NCI-H1694 (cell line): Measurements from ENCODE around the gene APBB1IP.
"Not testable (repeated sequence)": the region's sequence is repeated elsewhere in the genome, so short reads cannot be mapped to it uniquely, and the experiment has no call there.

Experiments
- DNase-seq: peaks from one replicate; lab custom pipeline; 2025; lab: John Stamatoyannopoulos, UW

Gene APBB1IP

DNA sequence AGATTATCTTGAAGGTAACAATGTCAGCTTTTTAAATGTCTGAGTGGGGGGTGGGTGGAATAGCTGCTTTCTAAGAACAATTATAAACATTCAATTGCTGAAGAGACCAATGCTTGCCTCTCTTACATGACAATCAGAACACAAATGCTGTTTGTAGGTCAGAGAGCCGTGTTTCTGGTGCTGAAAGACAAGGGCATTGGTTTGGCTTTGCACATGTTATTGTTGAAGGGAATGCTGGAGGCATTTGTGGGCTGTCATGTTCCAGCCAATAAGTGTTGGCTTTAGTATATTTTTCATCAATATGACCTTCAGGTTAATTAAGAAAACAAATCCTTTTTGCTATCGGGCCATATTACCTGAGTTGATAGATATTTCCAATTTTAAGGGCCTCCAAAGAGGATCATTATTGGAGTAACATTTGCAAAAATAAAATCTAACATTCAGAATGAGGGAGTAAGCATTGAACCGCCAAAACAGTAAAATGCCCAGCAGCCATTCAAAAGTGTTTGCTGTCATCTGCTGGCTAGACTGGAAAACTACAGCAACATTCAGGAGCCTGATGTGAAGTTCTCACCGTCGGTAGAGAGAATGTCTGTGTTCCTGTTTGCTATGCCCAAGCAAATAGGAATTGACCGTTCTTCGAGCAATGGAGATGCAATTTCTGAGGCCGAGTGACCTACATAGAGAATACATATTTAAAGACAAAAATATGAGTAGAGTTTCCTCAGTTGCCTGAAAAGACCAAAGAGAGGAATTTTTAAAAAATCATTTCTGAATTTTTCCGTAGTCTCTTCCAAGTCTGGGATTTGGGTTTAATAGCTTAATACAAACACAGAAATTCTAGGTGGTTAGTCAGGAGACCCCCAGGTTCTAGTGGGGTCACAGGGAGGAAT, 118.9 kb downstream of the APBB1IP start:
- DNase-seq: no peak

DNA sequence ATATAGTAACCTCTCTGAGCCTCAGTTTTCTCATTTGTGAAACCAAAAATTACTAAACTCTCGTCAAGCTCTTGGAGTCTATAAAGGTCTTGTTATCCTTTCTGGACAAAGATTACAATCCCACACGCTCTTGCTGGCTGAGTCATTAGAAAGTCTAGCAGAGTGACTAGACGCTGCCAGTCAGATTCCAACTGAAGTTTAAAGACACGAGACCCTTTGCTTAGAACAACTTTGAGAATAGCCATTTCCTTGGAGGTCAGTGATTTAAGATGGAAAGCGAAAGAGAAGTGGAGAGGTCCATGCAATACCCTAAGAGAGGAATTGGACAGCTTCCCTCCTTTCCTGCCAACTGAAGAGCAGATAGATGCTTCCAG, 119.5 kb downstream of the APBB1IP start:
- no peak for DNase-seq

- no peak for DNase-seq
These were observed 128.6 kb downstream of the APBB1IP start for GRCh38 chr10:26566525-26567350.

DNA sequence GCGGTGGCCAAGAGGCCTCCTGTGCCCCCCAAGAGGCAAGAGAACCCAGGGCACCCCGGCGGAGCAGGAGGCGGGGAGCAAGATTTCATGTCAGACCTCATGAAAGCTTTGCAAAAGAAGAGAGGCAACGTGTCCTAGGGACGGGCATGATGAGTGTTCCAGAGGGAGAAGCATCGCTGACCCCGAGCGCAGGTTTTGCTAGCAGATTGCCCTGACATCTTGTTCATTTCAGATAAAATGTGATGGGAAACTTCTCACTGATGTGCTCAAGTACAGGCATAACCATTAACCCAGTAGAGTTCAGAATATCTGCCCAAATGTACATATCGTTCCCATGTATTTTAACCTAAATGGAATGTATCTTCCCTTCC, 129.2 kb downstream of the APBB1IP start:
- no peak for DNase-seq

- no peak for DNase-seq
These were observed 133.5 kb downstream of the APBB1IP start for GRCh38 chr10:26571655-26572054.

- no peak for DNase-seq
These were observed 135.5 kb downstream of the APBB1IP start for GRCh38 chr10:26573674-26574073.

DNA sequence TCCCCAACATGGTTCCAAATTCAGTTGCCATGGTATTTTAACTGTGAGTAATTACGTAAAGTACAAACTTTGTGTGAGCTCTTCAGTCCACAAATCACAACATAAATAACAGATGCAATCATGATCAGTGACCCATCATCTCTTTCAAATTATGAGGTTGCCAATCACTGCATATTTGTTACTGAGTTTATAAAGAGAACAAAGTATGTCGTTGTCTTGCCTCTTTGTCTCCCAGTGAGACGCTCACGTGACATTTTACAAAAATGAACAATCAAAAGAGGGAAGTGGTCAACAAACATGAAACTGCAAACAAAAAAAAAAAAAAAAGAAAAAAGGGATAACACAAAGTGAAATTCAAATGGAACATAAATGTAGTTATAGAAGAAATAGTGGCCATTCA, 136.6 kb downstream of the APBB1IP start:
- no peak for DNase-seq

GRCh38 chr10:26578371-26578770, 140.2 kb downstream of the APBB1IP start:
- not testable (repeated sequence) for DNase-seq

DNA sequence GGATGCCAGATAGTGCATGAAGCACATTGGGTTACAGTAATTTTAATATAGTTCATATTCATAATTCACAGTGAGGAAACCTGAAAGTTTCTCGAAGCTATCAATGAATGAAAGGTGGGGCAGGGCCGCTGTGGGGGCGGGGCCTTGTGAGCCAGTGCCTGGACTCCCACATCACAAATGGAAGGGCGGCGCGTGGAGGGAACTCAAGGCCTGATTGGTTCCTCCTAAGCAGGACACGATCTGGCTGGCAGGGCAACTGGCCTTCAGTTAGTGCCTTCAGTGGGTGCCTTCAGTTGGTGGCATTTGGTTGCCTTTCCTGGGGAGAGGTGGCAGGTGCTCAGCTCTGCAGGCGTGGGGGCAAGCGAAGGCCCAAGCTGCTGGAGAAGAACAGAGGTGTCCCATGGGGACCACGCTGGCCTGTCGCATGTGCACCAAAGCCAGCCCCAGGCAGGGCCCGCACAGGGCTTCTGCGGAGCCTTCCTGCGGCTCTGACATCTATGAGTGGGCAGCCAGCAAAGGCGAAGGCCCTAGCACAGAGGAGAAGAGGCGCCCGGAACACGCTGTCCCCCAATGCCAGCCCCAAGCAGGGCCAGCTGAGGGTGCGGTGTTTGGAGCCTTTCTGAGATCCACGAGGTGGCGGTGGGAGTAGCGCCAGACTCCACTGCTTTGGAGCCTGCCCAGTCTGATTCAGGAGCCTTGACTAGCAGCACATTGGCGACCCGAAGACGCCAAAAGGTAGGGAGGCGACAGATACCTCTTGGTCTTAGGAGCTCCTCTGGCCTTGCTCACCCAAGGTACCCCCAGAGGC, 141.3 kb downstream of the APBB1IP start:
- DNase-seq: no peak

DNA sequence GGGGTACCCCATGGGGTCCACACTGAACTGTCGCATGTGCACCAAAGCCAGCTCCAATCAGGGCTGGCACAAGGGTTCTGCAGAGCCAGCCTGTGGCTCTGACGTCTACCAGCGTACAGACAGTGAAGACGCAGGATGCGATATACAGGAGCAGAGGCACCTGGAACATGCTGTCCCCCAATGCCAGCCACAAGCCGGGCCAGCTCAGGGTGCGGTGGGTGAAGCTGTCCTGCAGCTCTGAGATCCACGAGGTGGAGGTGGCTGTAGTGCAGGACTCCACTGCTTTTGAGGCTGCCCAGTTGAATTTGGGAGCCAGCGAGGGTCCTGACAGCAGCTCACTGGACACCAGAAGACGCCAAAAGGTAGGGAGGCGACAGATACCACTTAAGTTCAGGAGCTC, 148.1 kb downstream of the APBB1IP start:
- no peak for DNase-seq

GRCh38 chr10:26588611-26589010, 150.5 kb downstream of the APBB1IP start:
- no peak for DNase-seq

GRCh38 chr10:26589813-26590212, 151.7 kb downstream of the APBB1IP start:
- not testable (repeated sequence) for DNase-seq

- DNase-seq: no peak
These were observed 155.8 kb downstream of the APBB1IP start for GRCh38 chr10:26593896-26594295.

GRCh38 chr10:26603283-26603682, 165.1 kb downstream of the APBB1IP start:
- not testable (repeated sequence) for DNase-seq

DNA sequence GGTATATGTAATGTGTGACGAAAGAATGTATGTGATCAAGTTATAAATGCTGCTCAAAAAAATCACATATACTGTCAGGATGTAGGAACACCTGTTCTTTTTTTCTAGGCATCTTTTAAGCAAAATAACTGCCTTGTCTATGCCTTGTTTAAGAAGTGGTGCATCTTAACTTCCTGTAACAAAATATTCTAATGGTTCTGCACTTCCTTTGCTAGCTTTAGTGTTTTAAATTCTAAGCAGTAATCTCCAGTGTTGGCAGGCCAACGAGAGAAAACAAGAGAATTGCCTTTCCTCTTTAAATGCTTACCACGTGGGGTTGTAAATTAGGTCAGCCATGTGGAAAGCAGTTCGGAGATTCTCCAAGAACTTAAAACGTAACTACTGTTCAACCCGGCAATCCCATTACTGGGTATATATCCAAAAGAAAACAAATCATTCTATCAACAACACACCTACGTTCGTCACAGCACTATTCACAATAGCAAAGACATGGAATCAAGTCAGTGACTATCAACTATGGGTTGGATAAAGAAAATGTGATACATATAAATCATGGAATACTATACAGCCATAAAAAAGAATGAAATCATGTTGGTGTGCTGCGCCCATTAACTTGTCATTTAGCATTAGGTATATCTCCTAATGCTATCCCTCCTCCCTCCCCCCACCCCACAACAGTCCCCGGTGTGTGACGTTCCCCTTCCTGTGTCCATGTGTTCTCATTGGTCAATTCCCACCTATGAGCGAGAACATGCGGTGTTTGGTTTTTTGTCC, 166.4 kb downstream of the APBB1IP start:
- DNase-seq: not testable (repeated sequence)

- not testable (repeated sequence) for DNase-seq
These were observed 168.3 kb downstream of the APBB1IP start for GRCh38 chr10:26606389-26606877.

DNA sequence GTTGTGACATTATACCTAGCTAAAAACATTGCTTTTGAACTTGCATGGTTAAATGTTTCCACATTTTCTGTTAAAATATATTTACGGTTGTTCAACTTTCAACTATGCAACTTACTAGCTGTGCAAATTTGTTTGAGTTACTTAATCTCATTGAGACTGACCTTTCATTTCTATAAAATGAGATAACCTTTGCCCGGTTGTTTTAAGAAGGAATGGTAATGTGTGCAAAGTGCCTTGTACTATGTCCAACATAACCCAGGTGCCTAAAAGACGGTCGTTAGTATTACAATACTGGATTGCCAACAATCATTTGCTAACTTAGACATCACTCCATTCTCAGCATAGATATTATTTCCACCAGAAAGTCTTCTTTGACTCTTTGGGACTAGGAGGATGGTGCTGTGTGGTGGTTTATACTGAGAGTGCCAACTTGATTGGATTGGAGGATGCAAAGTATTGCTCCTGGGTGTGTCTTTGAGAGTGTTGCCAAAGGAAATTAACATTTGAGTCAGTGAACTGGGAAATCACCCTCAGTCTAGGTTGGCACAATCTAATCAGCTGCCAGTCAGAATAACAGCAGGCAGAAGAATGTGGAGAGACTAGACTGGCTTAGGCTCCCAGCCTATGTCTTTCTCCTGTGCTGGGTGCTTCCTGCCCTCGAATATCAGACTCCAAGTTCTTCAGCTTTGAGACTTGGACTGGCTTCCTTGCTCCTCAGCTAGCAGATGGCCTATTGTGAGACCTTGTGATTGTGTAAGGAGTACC, 174.2 kb downstream of the APBB1IP start:
- DNase-seq: no peak
